GM12872 (cell line): ENCODE results near the gene DNM3.

ENCODE experiments used
- CTCF ChIP-seq: IDR thresholded peaks from 3 replicates; pipeline ENCODE4 v1.5.1; 2011; ENCODE audit warnings: low read depth, mild to moderate bottlenecking, low read length, moderate library complexity; ENCODE audit not compliant: insufficient read depth

Gene DNM3

GRCh38 chr1:172172352-172172831 is 331.1 kb downstream of the DNM3 start:
- no peak for TF ChIP-seq CTCF

GRCh38 chr1:172176206-172176605 is 334.9 kb downstream of the DNM3 start:
- no peak for TF ChIP-seq CTCF

- TF ChIP-seq CTCF, result no peak
Observed at GRCh38 chr1:172177849-172178248, 336.6 kb downstream of the DNM3 start.

GRCh38 chr1:172178886-172179285 is 337.6 kb downstream of the DNM3 start:
- TF ChIP-seq CTCF, result no peak

GRCh38 chr1:172179918-172180317 is 338.6 kb downstream of the DNM3 start:
- no peak for TF ChIP-seq CTCF

GRCh38 chr1:172180501-172181285 is 339.4 kb downstream of the DNM3 start:
- no peak for TF ChIP-seq CTCF

GRCh38 chr1:172184506-172185191 is 343.4 kb downstream of the DNM3 start:
- TF ChIP-seq CTCF, result no peak
